ENCODE measurements around the gene NELL2. TPM values are rescaled to one million over a fixed set of nuclear protein-coding genes. Genes with fewer than 3 reads are reported as not detected.

The NELL2 gene
- total RNA-seq, 1 donor from 2014 or later = 6.6 TPM

DNA sequence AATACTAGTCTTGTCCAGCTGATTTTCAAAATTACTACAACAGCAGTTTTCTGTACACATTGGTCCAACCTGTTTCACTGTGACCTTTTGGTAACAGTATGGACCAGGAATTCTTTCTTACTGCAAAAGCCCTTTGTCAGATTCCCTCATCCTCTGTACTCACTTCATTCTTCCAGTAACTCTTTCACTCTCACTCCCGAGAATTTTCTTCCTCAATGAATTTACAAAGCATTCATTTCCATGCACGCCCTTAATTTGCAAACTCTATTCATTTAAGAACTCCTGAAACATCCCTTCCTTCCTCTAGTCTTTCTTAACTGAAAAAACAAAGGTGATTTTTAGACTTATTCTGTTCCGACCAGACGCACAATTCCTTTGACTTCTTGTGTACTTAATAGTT, 238.2 kb downstream of the NELL2 start:
- no peak for ATAC-seq
- Histone ChIP-seq H3K4me1 (no peaks in the 10 kb centered on the region), H3K27me3 (ENCODE audit: low read depth) (no peaks in the 10 kb centered on the region), H3K27ac (no peak overlapping the region), H3K36me3 (no peaks in the 10 kb centered on the region), H3K9me3 (no peaks in the 10 kb centered on the region), H3K4me3 (no peak overlapping the region)
- no peak for DNase-seq
- TF ChIP-seq, protein P1, sequence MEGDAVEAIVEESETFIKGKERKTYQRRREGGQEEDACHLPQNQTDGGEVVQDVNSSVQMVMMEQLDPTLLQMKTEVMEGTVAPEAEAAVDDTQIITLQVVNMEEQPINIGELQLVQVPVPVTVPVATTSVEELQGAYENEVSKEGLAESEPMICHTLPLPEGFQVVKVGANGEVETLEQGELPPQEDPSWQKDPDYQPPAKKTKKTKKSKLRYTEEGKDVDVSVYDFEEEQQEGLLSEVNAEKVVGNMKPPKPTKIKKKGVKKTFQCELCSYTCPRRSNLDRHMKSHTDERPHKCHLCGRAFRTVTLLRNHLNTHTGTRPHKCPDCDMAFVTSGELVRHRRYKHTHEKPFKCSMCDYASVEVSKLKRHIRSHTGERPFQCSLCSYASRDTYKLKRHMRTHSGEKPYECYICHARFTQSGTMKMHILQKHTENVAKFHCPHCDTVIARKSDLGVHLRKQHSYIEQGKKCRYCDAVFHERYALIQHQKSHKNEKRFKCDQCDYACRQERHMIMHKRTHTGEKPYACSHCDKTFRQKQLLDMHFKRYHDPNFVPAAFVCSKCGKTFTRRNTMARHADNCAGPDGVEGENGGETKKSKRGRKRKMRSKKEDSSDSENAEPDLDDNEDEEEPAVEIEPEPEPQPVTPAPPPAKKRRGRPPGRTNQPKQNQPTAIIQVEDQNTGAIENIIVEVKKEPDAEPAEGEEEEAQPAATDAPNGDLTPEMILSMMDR (IDR thresholded peaks at IDR 0.05) = no peak
- intact Hi-C loops (cut with DNase I) = no loop called here

GRCh38 chr12:44628180-44628579, 247.9 kb downstream of the NELL2 start:
- no peak for ATAC-seq
- Histone ChIP-seq H3K36me3 (no peaks in the 10 kb centered on the region), H3K4me1 (no peaks in the 10 kb centered on the region), H3K9me3 (no peaks in the 10 kb centered on the region), H3K4me3 (no peak overlapping the region), H3K27me3 (ENCODE audit: low read depth) (no peaks in the 10 kb centered on the region), H3K27ac (no peak overlapping the region)
- intact Hi-C loops (cut with DNase I) = no loop called here
- TF ChIP-seq, protein P1 (IDR thresholded peaks at IDR 0.05) = no peak
- DNase-seq = no peak

- Histone ChIP-seq H3K9me3 (no peaks in the 10 kb centered on the region), H3K36me3 (no peaks in the 10 kb centered on the region), H3K4me1 (no peaks in the 10 kb centered on the region), H3K27me3 (ENCODE audit: low read depth) (no peaks in the 10 kb centered on the region), H3K27ac (no peak overlapping the region), H3K4me3 (no peak overlapping the region)
- intact Hi-C loops (cut with DNase I) = no loop called here
- ATAC-seq (no peak), DNase-seq (no peak)
- TF ChIP-seq, protein P1 (IDR thresholded peaks at IDR 0.05) = no peak
Observed at GRCh38 chr12:44627387-44628166, 248.5 kb downstream of the NELL2 start.

DNA sequence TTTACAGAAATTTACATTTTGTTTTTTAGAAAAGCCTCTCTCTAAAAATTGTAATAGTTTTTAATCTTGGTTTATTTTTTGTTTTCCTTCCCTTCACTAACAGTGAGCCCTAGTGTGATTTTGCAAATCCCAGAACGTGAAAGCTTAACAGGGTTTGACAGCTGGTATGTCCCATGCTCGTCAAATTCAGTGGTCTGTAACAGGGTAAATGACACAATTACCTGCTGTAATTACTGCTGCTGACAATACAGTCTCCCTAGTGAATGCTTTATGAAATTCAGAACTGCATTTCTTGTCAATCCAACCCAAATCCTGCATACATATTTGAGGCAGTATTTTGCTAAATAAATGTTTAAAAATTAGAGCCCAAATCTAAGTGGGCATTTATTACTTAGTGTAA, 249.2 kb downstream of the NELL2 start:
- no peaks in the 10 kb centered on the region for H3K4me1 ChIP-seq
- no peak for ATAC-seq
- H3K9me3 ChIP-seq = no peaks in the 10 kb centered on the region
- no peaks in the 10 kb centered on the region for H3K27me3 ChIP-seq (ENCODE audit: low read depth)
- DNase-seq = no peak
- TF ChIP-seq, protein P1 (IDR thresholded peaks at IDR 0.05) = no peak
- no peaks in the 10 kb centered on the region for H3K36me3 ChIP-seq
- intact Hi-C loops (cut with DNase I) = no loop called here
- no peak overlapping the region for H3K4me3 ChIP-seq
- H3K27ac ChIP-seq = no peak overlapping the region

DNA sequence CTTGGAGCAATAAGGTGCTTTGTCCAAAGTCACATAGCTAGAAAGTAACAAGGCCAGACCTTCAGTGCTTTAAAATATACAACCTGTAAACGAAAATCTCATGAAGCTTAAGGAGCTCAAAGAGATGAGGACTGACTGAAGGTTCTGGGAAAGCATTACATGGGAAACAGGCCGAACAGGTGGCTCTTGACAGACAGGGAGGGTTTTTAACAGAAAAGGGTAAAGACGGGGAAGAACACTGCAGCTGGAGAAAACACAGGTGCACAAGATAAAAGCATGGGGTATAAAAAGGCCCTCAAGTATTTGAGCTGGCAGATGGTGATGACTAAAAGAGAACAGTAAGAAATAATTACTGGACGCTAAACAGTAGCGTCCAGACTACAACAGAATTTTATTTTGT, 257.2 kb downstream of the NELL2 start:
- intact Hi-C loops (cut with DNase I) = no loop called here
- no peaks in the 10 kb centered on the region for H3K36me3 ChIP-seq
- H3K4me1 ChIP-seq = no peaks in the 10 kb centered on the region
- H3K9me3 ChIP-seq = no peaks in the 10 kb centered on the region
- no peak overlapping the region for H3K4me3 ChIP-seq
- ATAC-seq = no peak
- H3K27me3 ChIP-seq (ENCODE audit: low read depth) = no peaks in the 10 kb centered on the region
- no peak overlapping the region for H3K27ac ChIP-seq
- no peak for DNase-seq
- TF ChIP-seq, protein P1 (IDR thresholded peaks at IDR 0.05) = no peak
